ENCODE results near the gene WTIP.

GRCh38 chr19:34502582-34503411, 21.2 kb downstream of the WTIP start:
- TF ChIP-seq, protein P1, sequence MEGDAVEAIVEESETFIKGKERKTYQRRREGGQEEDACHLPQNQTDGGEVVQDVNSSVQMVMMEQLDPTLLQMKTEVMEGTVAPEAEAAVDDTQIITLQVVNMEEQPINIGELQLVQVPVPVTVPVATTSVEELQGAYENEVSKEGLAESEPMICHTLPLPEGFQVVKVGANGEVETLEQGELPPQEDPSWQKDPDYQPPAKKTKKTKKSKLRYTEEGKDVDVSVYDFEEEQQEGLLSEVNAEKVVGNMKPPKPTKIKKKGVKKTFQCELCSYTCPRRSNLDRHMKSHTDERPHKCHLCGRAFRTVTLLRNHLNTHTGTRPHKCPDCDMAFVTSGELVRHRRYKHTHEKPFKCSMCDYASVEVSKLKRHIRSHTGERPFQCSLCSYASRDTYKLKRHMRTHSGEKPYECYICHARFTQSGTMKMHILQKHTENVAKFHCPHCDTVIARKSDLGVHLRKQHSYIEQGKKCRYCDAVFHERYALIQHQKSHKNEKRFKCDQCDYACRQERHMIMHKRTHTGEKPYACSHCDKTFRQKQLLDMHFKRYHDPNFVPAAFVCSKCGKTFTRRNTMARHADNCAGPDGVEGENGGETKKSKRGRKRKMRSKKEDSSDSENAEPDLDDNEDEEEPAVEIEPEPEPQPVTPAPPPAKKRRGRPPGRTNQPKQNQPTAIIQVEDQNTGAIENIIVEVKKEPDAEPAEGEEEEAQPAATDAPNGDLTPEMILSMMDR (IDR thresholded peaks at IDR 0.05) = no peak
- no peak for TF ChIP-seq POLR2A (IDR thresholded peaks at IDR 0.05)

Data from thyroid gland (tissue), 4 donors.